ENCODE results near the gene DIP2B. TPM values are rescaled to one million over a fixed set of nuclear protein-coding genes. Genes with fewer than 3 reads are reported as not detected.
"Not testable (repeated sequence)": the region's sequence is repeated elsewhere in the genome, so short reads cannot be mapped to it uniquely, and the experiment has no call there.

Gene DIP2B
- total RNA-seq, 1 donor from 2014 or later, result 37.1 TPM

DNA sequence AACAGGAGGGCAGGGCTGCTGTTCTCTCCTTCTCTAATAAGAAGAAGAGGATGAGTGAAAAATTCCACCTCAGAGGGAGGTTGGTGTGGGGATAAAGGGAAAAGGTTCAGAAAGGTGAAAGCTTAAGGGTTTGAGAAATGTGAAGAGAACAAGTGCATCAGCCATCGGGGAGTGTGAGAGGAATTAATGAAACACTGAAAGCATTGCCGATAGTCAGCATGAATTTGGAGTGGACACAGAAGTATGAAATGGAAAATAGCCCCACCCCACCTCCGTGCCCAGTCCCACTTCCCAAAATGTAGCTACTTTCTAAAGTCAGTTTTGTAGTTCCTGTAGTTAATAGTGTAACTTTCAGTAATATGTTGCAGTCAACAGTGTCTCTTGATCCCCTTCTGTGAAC is 33.4 kb downstream of the DIP2B start:
- H3K36me3 ChIP-seq, result no peaks in the 10 kb centered on the region
- Mint-ChIP-seq H3K27me3 (ENCODE audit: insufficient read depth, low read depth) (no peaks in the 10 kb centered on the region), H3K36me3 (peaks cover 4% of the 10 kb centered on the region), H3K27ac (no peak overlapping the region), H3K4me1 (peaks cover 7% of the 10 kb centered on the region), H3K9me3 (no peaks in the 10 kb centered on the region), H3K4me3 (no peak overlapping the region)
- no peak overlapping the region for H2AFZ ChIP-seq (replicated peaks)
- DNase-seq (ENCODE audit: low spot score), result no peak
- TF ChIP-seq EZH2 (IDR thresholded peaks at IDR 0.05), result no peak
- TF ChIP-seq, protein P1, sequence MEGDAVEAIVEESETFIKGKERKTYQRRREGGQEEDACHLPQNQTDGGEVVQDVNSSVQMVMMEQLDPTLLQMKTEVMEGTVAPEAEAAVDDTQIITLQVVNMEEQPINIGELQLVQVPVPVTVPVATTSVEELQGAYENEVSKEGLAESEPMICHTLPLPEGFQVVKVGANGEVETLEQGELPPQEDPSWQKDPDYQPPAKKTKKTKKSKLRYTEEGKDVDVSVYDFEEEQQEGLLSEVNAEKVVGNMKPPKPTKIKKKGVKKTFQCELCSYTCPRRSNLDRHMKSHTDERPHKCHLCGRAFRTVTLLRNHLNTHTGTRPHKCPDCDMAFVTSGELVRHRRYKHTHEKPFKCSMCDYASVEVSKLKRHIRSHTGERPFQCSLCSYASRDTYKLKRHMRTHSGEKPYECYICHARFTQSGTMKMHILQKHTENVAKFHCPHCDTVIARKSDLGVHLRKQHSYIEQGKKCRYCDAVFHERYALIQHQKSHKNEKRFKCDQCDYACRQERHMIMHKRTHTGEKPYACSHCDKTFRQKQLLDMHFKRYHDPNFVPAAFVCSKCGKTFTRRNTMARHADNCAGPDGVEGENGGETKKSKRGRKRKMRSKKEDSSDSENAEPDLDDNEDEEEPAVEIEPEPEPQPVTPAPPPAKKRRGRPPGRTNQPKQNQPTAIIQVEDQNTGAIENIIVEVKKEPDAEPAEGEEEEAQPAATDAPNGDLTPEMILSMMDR (IDR thresholded peaks at IDR 0.05), result no peak
- no peak for TF ChIP-seq EZH2phosphoT487 (IDR thresholded peaks at IDR 0.05)
- no peak overlapping the region for H3K4me3 ChIP-seq
- H3K27me3 ChIP-seq, result no peaks in the 10 kb centered on the region
- H3K4me2 ChIP-seq, result peak overlapping the region; percentile 57
- H3K9me3 ChIP-seq (ENCODE audit: low read depth), result no peaks in the 10 kb centered on the region
- no peak overlapping the region for H3K9ac ChIP-seq
- H4K20me1 ChIP-seq (ENCODE audit: low read depth), result peaks cover 28% of the 10 kb centered on the region
- H3K27ac ChIP-seq, result peak overlapping the region; percentile 80
- peaks cover 27% of the 10 kb centered on the region for H3K4me1 ChIP-seq
- H3K79me2 ChIP-seq (ENCODE audit: low read depth), result peaks cover 73% of the 10 kb centered on the region
- H3F3A ChIP-seq (ENCODE audit: low read depth), result peaks cover 23% of the 10 kb centered on the region

DNA sequence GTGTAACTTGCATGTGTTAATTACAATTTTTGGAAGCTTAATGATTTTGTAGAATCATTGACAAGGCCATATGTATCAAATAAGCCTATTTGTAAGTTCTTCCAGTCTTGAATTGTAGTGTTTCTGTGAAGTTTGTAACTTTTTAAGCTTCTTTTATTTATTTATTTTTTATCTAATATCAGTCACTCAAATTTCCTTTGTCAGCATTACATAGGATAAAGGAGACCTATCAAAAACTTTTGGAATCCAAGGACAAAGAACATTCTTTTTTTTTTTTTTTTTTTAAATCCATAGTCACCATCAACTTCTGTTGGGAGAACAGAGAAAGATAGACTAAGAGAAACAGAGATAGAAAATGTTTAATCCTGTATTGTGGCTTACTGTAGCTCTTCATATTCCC is 36.4 kb downstream of the DIP2B start:
- Histone ChIP-seq H3K36me3 (no peaks in the 10 kb centered on the region), H3K4me1 (peaks cover 30% of the 10 kb centered on the region), H4K20me1 (ENCODE audit: low read depth) (peaks cover 24% of the 10 kb centered on the region), H3K27ac (no peak overlapping the region), H3K27me3 (no peaks in the 10 kb centered on the region), H3K4me3 (no peak overlapping the region), H2AFZ (replicated peaks) (no peak overlapping the region), H3F3A (ENCODE audit: low read depth) (peaks cover 23% of the 10 kb centered on the region), H3K9me3 (ENCODE audit: low read depth) (no peaks in the 10 kb centered on the region), H3K79me2 (ENCODE audit: low read depth) (peaks cover 70% of the 10 kb centered on the region), H3K4me2 (no peak overlapping the region), H3K9ac (no peak overlapping the region)
- no peak for TF ChIP-seq EZH2phosphoT487 (IDR thresholded peaks at IDR 0.05)
- no peak for TF ChIP-seq EZH2 (IDR thresholded peaks at IDR 0.05)
- TF ChIP-seq, protein P1 (IDR thresholded peaks at IDR 0.05), result no peak
- Mint-ChIP-seq H3K36me3 (peaks cover 2% of the 10 kb centered on the region), H3K27ac (no peak overlapping the region), H3K4me3 (no peak overlapping the region), H3K27me3 (ENCODE audit: insufficient read depth, low read depth) (no peaks in the 10 kb centered on the region), H3K4me1 (peaks cover 12% of the 10 kb centered on the region), H3K9me3 (no peaks in the 10 kb centered on the region)
- DNase-seq (ENCODE audit: low spot score), result no peak

DNA sequence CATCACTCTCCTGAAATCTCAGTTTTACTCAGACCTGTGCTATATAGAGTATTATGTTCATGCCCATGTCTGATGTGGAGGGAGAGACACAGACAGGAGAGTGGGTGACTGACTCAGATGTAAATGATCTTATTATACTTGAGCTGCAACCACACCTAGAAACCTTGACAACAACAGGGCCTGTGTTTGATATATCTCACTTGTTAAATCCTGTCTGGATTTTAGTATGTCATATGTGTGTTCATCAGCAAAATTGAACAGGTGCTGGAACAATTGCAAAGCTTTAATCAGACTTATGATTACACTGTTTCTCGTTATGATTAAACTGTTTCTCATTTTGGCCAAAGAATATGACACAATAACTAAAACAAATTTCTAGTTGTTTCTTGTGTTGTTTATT is 37.7 kb downstream of the DIP2B start:
- Histone ChIP-seq H3K27ac (no peak overlapping the region), H3K27me3 (no peaks in the 10 kb centered on the region), H3K4me1 (peaks cover 34% of the 10 kb centered on the region), H3K4me2 (no peak overlapping the region), H3K9me3 (ENCODE audit: low read depth) (no peaks in the 10 kb centered on the region), H3K36me3 (no peaks in the 10 kb centered on the region), H3K4me3 (no peak overlapping the region), H2AFZ (replicated peaks) (no peak overlapping the region), H3F3A (ENCODE audit: low read depth) (peaks cover 9% of the 10 kb centered on the region), H3K79me2 (ENCODE audit: low read depth) (peaks cover 76% of the 10 kb centered on the region), H4K20me1 (ENCODE audit: low read depth) (peaks cover 28% of the 10 kb centered on the region), H3K9ac (no peak overlapping the region)
- no peak for DNase-seq (ENCODE audit: low spot score)
- Mint-ChIP-seq H3K27me3 (ENCODE audit: insufficient read depth, low read depth) (no peaks in the 10 kb centered on the region), H3K4me1 (peaks cover 16% of the 10 kb centered on the region), H3K27ac (no peak overlapping the region), H3K9me3 (no peaks in the 10 kb centered on the region), H3K4me3 (no peak overlapping the region), H3K36me3 (peaks cover under 1% of the 10 kb centered on the region)
- TF ChIP-seq, protein P1 (IDR thresholded peaks at IDR 0.05), result no peak
- no peak for TF ChIP-seq EZH2 (IDR thresholded peaks at IDR 0.05)
- TF ChIP-seq EZH2phosphoT487 (IDR thresholded peaks at IDR 0.05), result no peak

DNA sequence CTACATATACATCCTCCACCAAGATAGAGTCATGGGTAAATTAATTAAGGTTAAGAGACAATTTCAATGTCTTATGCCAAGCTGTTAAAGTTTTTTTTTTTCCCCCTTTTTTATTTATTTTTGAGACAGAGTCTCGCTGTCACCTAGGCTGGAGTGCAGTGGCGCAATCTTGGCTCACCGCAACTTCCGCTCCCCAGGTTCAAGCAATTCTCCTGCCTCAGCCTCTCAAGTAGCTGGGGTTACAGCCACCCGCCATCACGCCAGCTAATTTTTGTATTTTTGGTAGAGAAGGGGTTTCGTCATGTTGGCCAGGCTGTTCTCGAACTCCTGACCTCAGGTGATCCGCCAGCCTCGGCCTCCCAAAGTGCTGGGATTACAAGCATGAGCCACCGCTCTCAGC is 38.4 kb downstream of the DIP2B start:
- not testable (repeated sequence) for H2AFZ ChIP-seq (replicated peaks); H3K27ac Mint-ChIP-seq; H3K27me3 ChIP-seq; H3K4me3 ChIP-seq; H3K27ac ChIP-seq; H3K4me3 Mint-ChIP-seq; DNase-seq (ENCODE audit: low spot score); H3F3A ChIP-seq (ENCODE audit: low read depth); H3K36me3 Mint-ChIP-seq; H3K27me3 Mint-ChIP-seq (ENCODE audit: insufficient read depth, low read depth); H3K9me3 Mint-ChIP-seq; H3K9me3 ChIP-seq (ENCODE audit: low read depth); H3K4me2 ChIP-seq; H3K36me3 ChIP-seq; H3K9ac ChIP-seq
- peaks cover 10% of the 10 kb centered on the region for H3K4me1 Mint-ChIP-seq
- H3K79me2 ChIP-seq (ENCODE audit: low read depth), result peaks cover 83% of the 10 kb centered on the region
- H3K4me1 ChIP-seq, result peaks cover 26% of the 10 kb centered on the region
- peaks cover 20% of the 10 kb centered on the region for H4K20me1 ChIP-seq (ENCODE audit: low read depth)

Measured in neural progenitor cell (in vitro differentiated cells).